H9 (cell line): ENCODE results near the gene TSPAN17. TPM values are rescaled to one million over a fixed set of nuclear protein-coding genes. Genes with fewer than 3 reads are reported as not detected.

Source experiments
- DNase-seq: peaks from one replicate; pipeline ENCODE4 v3.0.0-alpha.2; 2017
- H2AFZ ChIP-seq: one replicate; pipeline ENCODE4 v1.6.1; 2013; ENCODE audit warnings: mild to moderate bottlenecking, low read length, control low read depth, moderate library complexity
- H2AK5ac ChIP-seq: 2 replicates; pipeline ENCODE4 v1.6.1; 2013; ENCODE audit warnings: low read length, control low read depth, mixed read lengths; ENCODE audit not compliant: insufficient read length
- H2BK120ac ChIP-seq: one replicate; pipeline ENCODE4 v1.6.1; 2013; ENCODE audit warnings: low read depth, mild to moderate bottlenecking, low read length, control low read depth, inconsistent platforms; ENCODE audit not compliant: poor library complexity, severe bottlenecking
- H2BK12ac ChIP-seq: 2 replicates; pipeline ENCODE4 v1.6.1; 2013; ENCODE audit warnings: low read length, control low read depth, mixed read lengths, low read depth; ENCODE audit not compliant: insufficient read length
- H2BK15ac ChIP-seq: 2 replicates; pipeline ENCODE4 v1.6.1; 2013; ENCODE audit warnings: low read depth, low read length, control low read depth
- H2BK20ac ChIP-seq: one replicate; pipeline ENCODE4 v1.6.1; 2013; ENCODE audit warnings: low read depth, mild to moderate bottlenecking, low read length, control low read depth, inconsistent platforms; ENCODE audit not compliant: poor library complexity, severe bottlenecking
- H2BK5ac ChIP-seq: 2 replicates; pipeline ENCODE4 v1.6.1; 2013; ENCODE audit warnings: low read length, control low read depth, mixed read lengths; ENCODE audit not compliant: insufficient read length
- H3K14ac ChIP-seq: 2 replicates; pipeline ENCODE4 v1.6.1; 2013; ENCODE audit warnings: low read length, control low read depth; ENCODE audit not compliant: insufficient read depth
- H3K18ac ChIP-seq: 2 replicates; pipeline ENCODE4 v1.6.1; 2013; ENCODE audit warnings: low read depth, mild to moderate bottlenecking, mixed read lengths, low read length, control low read depth; ENCODE audit not compliant: insufficient read length
- H3K23ac ChIP-seq: 2 replicates; pipeline ENCODE4 v1.6.1; 2013; ENCODE audit warnings: low read length, control low read depth, mixed read lengths, low read depth; ENCODE audit not compliant: insufficient read length
- H3K23me2 ChIP-seq: 2 replicates; pipeline ENCODE4 v1.6.1; 2013; ENCODE audit warnings: low read depth, mild to moderate bottlenecking, mixed read lengths, low read length, control low read depth; ENCODE audit not compliant: insufficient read length, poor library complexity, severe bottlenecking
- H3K27ac ChIP-seq: 2 replicates; pipeline ENCODE4 v1.5.1; 2013; ENCODE audit warnings: low read length, control low read depth, mixed read lengths, low read depth; ENCODE audit not compliant: insufficient read length
- H3K27me3 ChIP-seq: 2 replicates; pipeline ENCODE4 v1.6.1; 2013; ENCODE audit warnings: low read length, control low read depth, inconsistent platforms; ENCODE audit not compliant: insufficient read depth
- H3K4ac ChIP-seq: 2 replicates; pipeline ENCODE4 v1.6.1; 2013; ENCODE audit warnings: low read depth, mild to moderate bottlenecking, control low read depth, inconsistent platforms, low read length, moderate library complexity
- H3K4me1 ChIP-seq: 2 replicates; pipeline ENCODE4 v1.6.1; 2013; ENCODE audit warnings: low read length, control low read depth, inconsistent platforms; ENCODE audit not compliant: insufficient read depth
- H3K4me2 ChIP-seq: 2 replicates; pipeline ENCODE4 v1.6.1; 2013; ENCODE audit warnings: low read length, control low read depth, mixed read lengths; ENCODE audit not compliant: insufficient read length, insufficient read depth
- H3K56ac ChIP-seq: 2 replicates; pipeline ENCODE4 v1.6.1; 2013; ENCODE audit warnings: low read depth, mild to moderate bottlenecking, mixed read lengths, low read length, control low read depth; ENCODE audit not compliant: insufficient read length
- H3K79me1 ChIP-seq: 2 replicates; pipeline ENCODE4 v1.6.1; 2013; ENCODE audit warnings: low read depth, mild to moderate bottlenecking, moderate library complexity, low read length, control low read depth, inconsistent platforms; ENCODE audit not compliant: insufficient read depth, poor library complexity, severe bottlenecking
- H3K79me2 ChIP-seq: 2 replicates; pipeline ENCODE4 v1.6.1; 2013; ENCODE audit warnings: low read length, control low read depth, inconsistent platforms; ENCODE audit not compliant: insufficient read depth
- H3K9ac ChIP-seq: 2 replicates; pipeline ENCODE4 v1.6.1; 2013; ENCODE audit warnings: low read length, control low read depth, mixed read lengths; ENCODE audit not compliant: insufficient read length; ENCODE audit errors: extremely low read depth
- H3K9me3 ChIP-seq: one replicate; pipeline ENCODE4 v1.6.1; 2013; ENCODE audit warnings: low read depth, low read length, inconsistent platforms; ENCODE audit not compliant: control insufficient read depth
- H3T11ph ChIP-seq: one replicate; pipeline ENCODE4 v1.6.1; 2013; ENCODE audit warnings: mild to moderate bottlenecking, low read length, control low read depth, inconsistent platforms
- H4K20me1 ChIP-seq: one replicate; pipeline ENCODE4 v1.6.1; 2013; ENCODE audit not compliant: control insufficient read depth, insufficient read length, insufficient read depth
- H4K5ac ChIP-seq: 2 replicates; pipeline ENCODE4 v1.6.1; 2013; ENCODE audit warnings: low read depth, mild to moderate bottlenecking, mixed read lengths, low read length, control low read depth; ENCODE audit not compliant: insufficient read length
- H4K8ac ChIP-seq: replicated peaks from 2 replicates; pipeline ENCODE4 v1.6.1; 2013; ENCODE audit warnings: low read length, control low read depth, mixed read lengths, low read depth; ENCODE audit not compliant: insufficient read length
- H4K91ac ChIP-seq: 2 replicates; pipeline ENCODE4 v1.6.1; 2013; ENCODE audit warnings: low read depth, mild to moderate bottlenecking, moderate library complexity, mixed read lengths, low read length, control low read depth; ENCODE audit not compliant: insufficient read length
- H3K27ac Mint-ChIP-seq, 3 experiments: 2 replicates in 2 of 3; 3 replicates in 1 of 3; pipeline ENCODE4 v1.8.0; 2020 to 2021; ENCODE audit warnings: mixed read lengths in 3 of 3, mild to moderate bottlenecking in 1 of 3, moderate library complexity in 1 of 3
- H3K27me3 Mint-ChIP-seq: 2 replicates; pipeline ENCODE4 v1.8.0; 2021; ENCODE audit warnings: low read depth, mild to moderate bottlenecking, moderate library complexity, mixed read lengths
- H3K36me3 Mint-ChIP-seq, 3 experiments: 2 replicates in 2 of 3; 3 replicates in 1 of 3; pipeline ENCODE4 v1.8.0; 2020 to 2021; ENCODE audit warnings: low read depth in 3 of 3, mixed read lengths in 3 of 3; ENCODE audit not compliant: insufficient read depth in 1 of 3
- H3K4me1 Mint-ChIP-seq, 2 experiments: 2 replicates each; pipeline ENCODE4 v1.8.0; 2020; ENCODE audit warnings: mixed read lengths in 2 of 2
- H3K4me3 Mint-ChIP-seq, 2 experiments: 2 replicates in 1 of 2; 3 replicates in 1 of 2; pipeline ENCODE4 v1.8.0; 2020 to 2021; ENCODE audit warnings: mild to moderate bottlenecking in 2 of 2, mixed read lengths in 2 of 2, moderate library complexity in 1 of 2
- H3K9me3 Mint-ChIP-seq, 2 experiments: 2 replicates in 1 of 2; 3 replicates in 1 of 2; pipeline ENCODE4 v1.8.0; 2020; ENCODE audit warnings: mild to moderate bottlenecking in 2 of 2, mixed read lengths in 2 of 2, moderate library complexity in 1 of 2
- CTCF ChIP-seq: fragments of 200-600 bp; sonication (generic); conservative IDR thresholded peaks from 3 replicates; pipeline ENCODE4 v1.8.0; 2021; ENCODE audit warnings: antibody characterized with exemption, mild to moderate bottlenecking
- WGBS: extraction: QIAGEN DNeasy Blood & Tissue Kit; methylation state at CpG from one replicate; pipeline ENCODE4 v1.1.7; 2013; ENCODE audit warnings: missing lambda C conversion rate, low lambda C conversion rate, mixed read lengths; ENCODE audit not compliant: insufficient read length; ENCODE audit errors: extremely low coverage; 5-methylcytosine and 5-hydroxymethylcytosine counted together
- total RNA-seq: library from RNA; stranded (reverse); gene quantifications from 2 replicates; pipeline ENCODE4 v1.2.1, GENCODE V29; 2021

Gene TSPAN17
- total RNA-seq, 1 experiment from 2014 or later = 46.8 TPM

DNA sequence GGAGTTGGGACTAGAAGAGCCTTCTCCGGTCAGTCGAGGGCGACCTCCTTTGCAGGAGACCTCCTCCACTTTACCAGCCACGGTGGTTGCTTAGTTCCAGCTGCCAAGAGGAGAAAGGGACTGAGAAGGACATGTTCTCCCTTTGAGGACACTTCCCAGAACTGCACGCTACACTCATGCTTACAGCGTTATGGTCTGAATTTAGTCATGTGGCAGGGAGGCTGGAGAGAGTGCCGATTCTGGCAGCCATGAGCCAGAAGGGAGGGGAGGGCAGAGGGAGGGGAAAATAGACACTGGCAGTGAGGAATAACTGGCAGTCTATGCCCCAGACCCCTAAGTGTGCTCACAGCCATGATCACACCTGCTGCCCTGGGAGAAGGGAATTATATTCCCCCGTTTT lies 47.8 kb downstream of the TSPAN17 start:
- Mint-ChIP-seq H3K27ac (no peak overlapping the region), H3K9me3 (no peaks in the 10 kb centered on the region; a peak in 1 of 5 replicates), H3K4me1 (peaks cover 66 to 71% of the 10 kb centered on the region in 2 experiments), H3K27me3 (peaks cover 15% of the 10 kb centered on the region), H3K4me3 (no peak overlapping the region), H3K36me3 (no peaks in the 10 kb centered on the region)
- Histone ChIP-seq H2BK120ac (no peak overlapping the region), H3K56ac (no peak overlapping the region), H4K8ac (no peak overlapping the region), H2AFZ (no peak overlapping the region), H2BK20ac (no peak overlapping the region), H3K9me3 (no peaks in the 10 kb centered on the region), H3K79me2 (no peaks in the 10 kb centered on the region), H3K9ac (no peak overlapping the region), H3K4me1 (peaks cover 11% of the 10 kb centered on the region; the same call in 1 of the 2 replicates), H3K23me2 (no peaks in the 10 kb centered on the region), H2BK5ac (no peak overlapping the region), H3K27me3 (no peaks in the 10 kb centered on the region), H2BK12ac (no peak overlapping the region), H3K4me2 (no peak overlapping the region), H4K5ac (no peak overlapping the region), H3T11ph (no peak overlapping the region), H4K20me1 (no peaks in the 10 kb centered on the region), H4K91ac (no peak overlapping the region), H3K27ac (no peak overlapping the region), H2AK5ac (no peak overlapping the region), H3K79me1 (no peaks in the 10 kb centered on the region), H3K18ac (no peak overlapping the region), H3K14ac (no peak overlapping the region), H3K4ac (no peak overlapping the region), H2BK15ac (no peak overlapping the region), H3K23ac (no peak overlapping the region)
- no CpG with 5 or more reads among the region's 8 CpGs for WGBS
- no peak for TF ChIP-seq CTCF
- DNase-seq = no peak
